HepG2 (cell line): Measurements from ENCODE around the gene XXYLT1. TPM values are rescaled to one million over a fixed set of nuclear protein-coding genes. Genes with fewer than 3 reads are reported as not detected.

Experiments used
- ARID5B ChIP-seq: IDR thresholded peaks from 2 replicates; pipeline ENCODE4 v1.4.0; 2020; ENCODE audit warnings: mild to moderate bottlenecking, missing genetic modification reagents
- CREB1 ChIP-seq, 2 experiments: fragments of 450-650 bp in 1 of 2; IDR thresholded peaks; 2 replicates each; pipeline ENCODE4 v1.6.1; 2016 to 2017; ENCODE audit warnings: control low read depth in 1 of 2, mild to moderate bottlenecking in 1 of 2, missing compliant biosample characterization in 1 of 2, missing genetic modification characterization in 1 of 2
- FOXP4 ChIP-seq: sonication (generic); formaldehyde crosslinking; IDR thresholded peaks from 2 replicates; pipeline ENCODE4 v1.4.0; 2020; ENCODE audit warnings: missing genetic modification reagents
- HHEX ChIP-seq: IDR thresholded peaks from 2 replicates; pipeline ENCODE4 v1.6.1; 2016; ENCODE audit warnings: control low read depth
- MED8 ChIP-seq: sonication (generic); formaldehyde crosslinking; IDR thresholded peaks from 2 replicates; pipeline ENCODE4 v1.8.1; 2023; ENCODE audit warnings: mild to moderate bottlenecking, missing genetic modification reagents; ENCODE audit not compliant: insufficient replicate concordance
- NFAT5 ChIP-seq: sonication (generic); formaldehyde crosslinking; IDR thresholded peaks from 2 replicates; pipeline ENCODE4 v1.4.0; 2020; ENCODE audit warnings: missing genetic modification reagents
- PBX2 ChIP-seq: IDR thresholded peaks from 2 replicates; pipeline ENCODE4 v1.6.1; 2016; ENCODE audit warnings: control low read depth
- ZNF281 ChIP-seq: sonication (generic); formaldehyde crosslinking; IDR thresholded peaks from 2 replicates; pipeline ENCODE4 v1.4.0; 2020; ENCODE audit warnings: missing genetic modification reagents, borderline replicate concordance
- polyA plus RNA-seq, 8 experiments: library from polyadenylated mRNA; depleted of rRNA in 3 of 8; stranded (reverse) in 7 of 8; unstranded in 1 of 8; fragments of >200 nt; fragmentation: Illumina TruSeq in 4 of 8; extraction: Trizol in 4 of 8; gene quantifications; 2 replicates each; pipeline versions ENCODE4 v1.2.1 to v1.2.3, GENCODE V29; 2011 to 2016; ENCODE audit warnings: low read depth in 4 of 8, missing spikeins in 1 of 8, mixed read lengths in 1 of 8; ENCODE audit not compliant: insufficient read depth in 1 of 8
- total RNA-seq, 5 experiments: library from RNA; depleted of rRNA; stranded (reverse); fragments of >200 nt; fragmentation: Illumina TruSeq; extraction: Trizol; gene quantifications; 2 replicates each; pipeline ENCODE4 v1.2.3, GENCODE V29; 2016; ENCODE audit warnings: low read depth in 1 of 5

The XXYLT1 gene
- total and polyA plus RNA-seq, 2 of the 13 experiments (the other 11 are each of a cell fraction or from before 2014, with no cell fraction given), result 17.7 to 19.0 TPM

GRCh38 chr3:195165790-195166189 is 105.2 kb downstream of the XXYLT1 start (continued):
- TF ChIP-seq PBX2 (CRISPR knock-in tag), result peak; percentile 59; the same call in 1 of the 2 replicates
- TF ChIP-seq ZNF281 (CRISPR knock-in tag), result peak; percentile 65; the same call in 1 of the 2 replicates
- peak; percentile 98 for TF ChIP-seq FOXP4 (CRISPR knock-in tag)
- no peak for TF ChIP-seq CREB1 (IDR thresholded peaks at IDR 0.05)
- peak; percentile 58; the same call in 1 of the 2 replicates for TF ChIP-seq CREB1 (CRISPR knock-in tag; IDR thresholded peaks at IDR 0.05)
- TF ChIP-seq ARID5B, result peak; percentile 91
- TF ChIP-seq HHEX (CRISPR knock-in tag), result peak; percentile 41; the same call in 1 of the 2 replicates
- TF ChIP-seq NFAT5, result no peak
- TF ChIP-seq MED8 (CRISPR knock-in tag), result peak; percentile 97
